22Rv1 (cell line): ENCODE results near the gene CARD16.
"Not testable (repeated sequence)": the region's sequence is repeated elsewhere in the genome, so short reads cannot be mapped to it uniquely, and the experiment has no call there.

Source experiments
- H3K27ac ChIP-seq: fragments of 450-650 bp; 2 replicates; pipeline ENCODE4 v1.5.1; 2017
- ZFX ChIP-seq: fragments of 450-650 bp; IDR thresholded peaks from 2 replicates; pipeline ENCODE4 v1.6.1; 2017; ENCODE audit warnings: antibody characterized with exemption, borderline replicate concordance
- TF ChIP-seq, protein P1 (sequence below): fragments of 450-650 bp; IDR thresholded peaks from 2 replicates; pipeline ENCODE4 v1.5.1; 2017; ENCODE audit warnings: mild to moderate bottlenecking

Gene CARD16

DNA sequence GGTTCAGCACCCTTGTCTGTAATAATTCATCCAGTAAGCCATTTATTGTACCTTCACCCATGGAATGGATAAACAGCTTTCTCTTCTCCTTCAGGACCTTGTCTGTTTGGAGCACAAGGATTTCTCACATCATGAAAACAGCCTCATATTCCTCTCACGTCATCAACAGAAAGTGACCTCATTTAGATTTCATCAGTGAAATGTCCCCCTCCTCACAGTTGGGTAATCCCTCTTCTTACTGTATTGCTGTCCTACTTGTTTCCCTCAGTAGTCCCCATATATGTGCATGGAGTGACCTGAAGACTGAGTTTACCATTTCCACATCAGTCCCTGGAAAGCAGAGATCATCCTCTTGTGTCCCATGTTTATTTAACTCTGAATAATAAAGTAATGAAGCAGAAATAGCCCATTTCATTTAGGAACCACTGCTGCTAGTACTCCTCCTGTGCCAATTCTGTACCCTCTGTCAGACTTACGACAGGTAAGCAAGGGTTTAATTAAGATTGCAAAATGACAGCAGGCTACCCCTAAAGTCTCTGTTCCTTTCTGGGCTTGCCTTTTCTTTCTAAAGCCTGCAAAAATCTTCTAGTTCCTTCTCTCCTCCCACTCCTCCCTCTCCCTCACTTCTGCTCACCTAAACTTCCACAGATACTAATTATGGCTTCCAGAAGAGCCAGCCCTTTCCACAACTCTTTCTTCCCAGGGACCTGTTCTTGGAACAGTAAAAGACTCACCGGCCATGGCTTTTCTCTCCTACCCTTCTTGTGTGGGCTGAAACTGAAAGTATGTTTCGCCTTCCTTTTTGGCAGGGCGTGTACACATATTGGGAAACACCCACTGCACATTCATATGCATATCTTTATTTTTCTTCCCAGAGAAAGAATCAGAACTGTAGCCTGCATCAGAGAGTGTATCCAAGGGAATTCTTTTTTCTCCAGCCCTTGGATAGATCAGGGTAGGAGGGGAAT, at the start of gene CARD16:
Gene CARD16 (minus strand): TSS at position 779 of the 968 bp plus-strand sequence. CDS start 38 bp downstream, at position 741.
- not testable (repeated sequence) for H3K27ac ChIP-seq

DNA sequence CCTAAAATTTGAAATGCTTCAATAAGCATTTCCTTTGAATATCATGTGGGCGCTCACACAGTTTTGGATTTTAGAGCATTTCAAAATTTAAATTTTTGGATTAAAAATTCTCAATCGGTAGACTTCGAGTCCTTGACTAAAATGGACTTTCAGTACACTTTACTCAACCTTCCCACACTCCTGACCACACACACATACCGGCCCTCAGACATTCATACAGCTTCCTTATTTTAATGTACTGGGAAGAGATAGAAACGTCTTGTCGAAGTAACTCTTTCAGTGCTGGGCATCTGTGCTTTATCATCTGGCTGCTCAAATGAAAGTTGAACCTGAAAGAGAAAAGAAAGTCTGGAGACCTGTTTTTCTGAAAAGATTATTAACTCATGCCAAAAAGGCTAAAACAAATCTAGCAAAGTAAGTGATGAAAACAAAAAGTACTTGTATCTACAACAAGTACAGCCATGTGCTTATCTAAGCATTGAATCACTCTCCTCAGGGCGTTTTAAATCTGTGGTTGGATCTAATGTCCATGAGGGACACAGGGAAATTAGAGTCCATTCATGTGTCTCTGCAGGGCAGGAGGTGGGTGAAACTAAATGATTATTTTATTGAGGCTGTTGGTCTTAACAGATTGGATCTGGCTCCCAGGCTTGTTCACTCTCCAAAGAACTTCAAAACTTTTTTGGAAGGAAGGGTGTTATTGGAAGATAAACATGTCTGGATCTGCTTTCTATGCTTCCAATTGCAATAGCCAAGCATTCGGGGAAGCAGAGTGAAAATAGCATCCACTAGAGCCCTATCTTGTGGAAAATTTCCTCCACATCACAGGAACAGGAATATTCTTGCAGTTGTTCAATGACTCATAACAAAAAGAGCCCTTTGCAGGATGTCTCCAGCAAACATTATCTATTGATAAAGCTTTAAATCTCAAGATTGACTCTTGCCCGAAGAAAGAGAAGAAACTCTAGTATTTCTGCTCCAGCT, 47.4 kb upstream of the CARD16 start:
- H3K27ac ChIP-seq, result no peak overlapping the region
- TF ChIP-seq, protein P1, sequence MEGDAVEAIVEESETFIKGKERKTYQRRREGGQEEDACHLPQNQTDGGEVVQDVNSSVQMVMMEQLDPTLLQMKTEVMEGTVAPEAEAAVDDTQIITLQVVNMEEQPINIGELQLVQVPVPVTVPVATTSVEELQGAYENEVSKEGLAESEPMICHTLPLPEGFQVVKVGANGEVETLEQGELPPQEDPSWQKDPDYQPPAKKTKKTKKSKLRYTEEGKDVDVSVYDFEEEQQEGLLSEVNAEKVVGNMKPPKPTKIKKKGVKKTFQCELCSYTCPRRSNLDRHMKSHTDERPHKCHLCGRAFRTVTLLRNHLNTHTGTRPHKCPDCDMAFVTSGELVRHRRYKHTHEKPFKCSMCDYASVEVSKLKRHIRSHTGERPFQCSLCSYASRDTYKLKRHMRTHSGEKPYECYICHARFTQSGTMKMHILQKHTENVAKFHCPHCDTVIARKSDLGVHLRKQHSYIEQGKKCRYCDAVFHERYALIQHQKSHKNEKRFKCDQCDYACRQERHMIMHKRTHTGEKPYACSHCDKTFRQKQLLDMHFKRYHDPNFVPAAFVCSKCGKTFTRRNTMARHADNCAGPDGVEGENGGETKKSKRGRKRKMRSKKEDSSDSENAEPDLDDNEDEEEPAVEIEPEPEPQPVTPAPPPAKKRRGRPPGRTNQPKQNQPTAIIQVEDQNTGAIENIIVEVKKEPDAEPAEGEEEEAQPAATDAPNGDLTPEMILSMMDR, result no peak
- no peak for TF ChIP-seq ZFX

DNA sequence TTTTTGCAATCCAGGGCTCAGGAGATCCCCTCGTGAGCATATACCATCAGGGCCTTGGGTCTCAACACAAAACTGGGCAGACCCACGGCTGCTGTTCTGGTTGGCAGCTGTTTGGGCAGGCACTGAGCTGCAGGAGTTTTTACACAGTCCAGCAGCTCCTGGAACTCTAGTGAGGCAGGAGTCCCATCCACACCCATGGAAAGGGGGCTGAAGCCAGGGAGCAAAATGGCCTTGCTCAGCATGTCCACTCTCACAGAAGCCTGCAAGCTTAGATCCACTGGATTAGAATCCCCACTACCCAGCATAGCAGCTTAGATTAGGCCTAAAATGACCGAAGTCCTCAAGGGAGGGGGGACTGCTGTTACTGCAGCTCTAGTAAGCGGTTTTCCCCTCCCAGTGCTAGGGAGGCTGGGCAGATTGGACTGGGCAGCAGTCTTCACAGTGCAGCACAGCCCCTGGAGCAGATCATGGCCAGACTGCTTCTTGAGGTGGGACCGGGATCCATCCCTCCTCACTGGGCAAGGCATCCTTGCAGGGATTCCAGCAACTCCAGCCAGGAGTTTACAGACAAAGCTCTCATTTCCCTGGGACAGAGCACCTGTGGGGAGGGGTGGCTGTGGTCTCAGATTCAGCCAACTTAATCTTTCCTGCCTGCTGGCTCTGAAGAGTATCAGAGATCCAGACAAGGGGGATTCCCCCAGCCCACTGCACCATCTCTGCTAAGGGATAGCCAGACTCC, 36.4 kb upstream of the CARD16 start:
- TF ChIP-seq, protein P1, result no peak
- no peak for TF ChIP-seq ZFX
- no peak overlapping the region for H3K27ac ChIP-seq

DNA sequence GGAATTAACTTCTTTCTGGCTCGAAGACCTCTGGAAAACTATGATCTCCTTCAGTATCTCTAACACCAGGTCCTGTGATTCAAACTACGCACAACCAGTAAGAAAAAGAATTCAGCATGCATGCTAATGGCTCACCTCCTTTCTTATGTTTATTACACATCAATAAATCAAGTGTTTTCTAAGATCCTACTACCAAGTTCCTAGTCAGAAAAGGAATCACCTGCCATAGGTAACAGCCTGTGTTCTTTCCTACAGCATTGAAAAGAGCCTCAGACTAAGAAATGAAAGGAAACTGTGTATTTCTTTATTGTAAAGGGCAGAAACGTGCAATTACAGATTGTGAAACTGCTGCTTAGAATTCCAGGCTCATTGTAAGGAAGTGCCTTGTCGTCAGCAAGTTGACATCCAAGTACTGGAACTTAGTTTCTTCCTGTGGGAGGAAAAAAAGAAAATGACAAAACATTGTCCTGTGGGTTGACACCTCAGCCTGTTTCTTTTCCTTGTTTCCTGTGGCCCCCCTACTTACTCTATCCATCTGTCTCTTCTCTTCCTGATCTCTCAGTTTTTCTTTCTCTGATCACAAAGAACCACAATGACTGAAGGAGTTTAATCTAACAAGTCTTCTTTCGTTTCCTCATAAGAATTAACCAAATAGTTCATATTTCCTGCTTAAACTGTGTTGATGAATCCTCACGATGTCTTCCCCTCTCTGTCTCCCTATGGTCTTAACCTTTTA, 35.2 kb upstream of the CARD16 start:
- H3K27ac ChIP-seq, result not testable (repeated sequence)

DNA sequence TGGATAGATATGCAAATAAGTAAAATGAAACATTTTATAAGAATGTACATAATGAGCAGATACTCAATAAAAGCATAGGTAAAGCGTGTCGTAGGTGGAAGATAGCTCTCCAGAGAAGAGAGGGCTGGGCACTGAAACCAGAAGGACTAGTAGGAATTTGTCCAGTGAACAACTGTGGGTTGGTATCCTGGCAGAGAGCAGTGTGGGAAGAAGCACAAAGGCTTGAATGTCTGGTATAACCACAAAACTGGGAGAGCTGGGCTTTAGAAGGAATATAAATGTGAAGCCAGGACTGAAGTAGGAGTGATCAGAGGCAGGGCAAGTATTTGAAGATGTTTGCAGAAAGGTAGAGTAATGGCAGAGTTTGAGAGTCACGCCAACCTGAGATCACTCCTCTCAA, 33.1 kb upstream of the CARD16 start:
- TF ChIP-seq, protein P1, result no peak

DNA sequence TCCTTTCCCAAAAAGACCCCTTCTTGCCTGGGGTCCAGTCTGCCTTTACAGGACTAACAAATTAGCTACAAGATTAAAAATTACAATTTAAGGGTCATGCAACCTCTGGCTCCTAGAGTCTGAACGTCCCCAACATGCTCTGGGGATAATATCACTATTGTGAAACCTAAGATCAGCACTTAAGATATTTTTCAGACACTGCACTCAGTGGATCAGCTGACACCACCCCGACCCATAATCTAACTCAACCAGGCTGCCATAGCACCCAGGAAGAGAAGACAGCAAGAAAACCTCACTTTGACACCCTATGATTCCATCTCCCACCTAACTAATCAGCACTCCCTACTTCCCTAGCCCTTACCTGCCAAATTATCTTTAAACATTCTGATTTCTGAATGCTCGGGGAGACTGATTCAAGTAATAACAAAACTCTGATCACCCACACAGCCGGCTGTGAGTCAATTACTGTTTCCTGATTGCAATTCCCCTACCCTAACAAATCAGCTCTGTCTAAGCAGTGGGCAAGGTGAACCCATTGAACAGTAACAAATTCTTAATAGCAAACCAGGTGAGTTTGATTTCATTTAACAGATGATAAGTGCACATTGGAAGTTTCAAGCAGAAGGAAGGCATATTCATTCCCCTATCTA, 32.1 kb upstream of the CARD16 start:
- not testable (repeated sequence) for H3K27ac ChIP-seq

More for the DNA sequence above, 33.1 kb upstream of the CARD16 start:
- H3K27ac ChIP-seq, result no peak overlapping the region

DNA sequence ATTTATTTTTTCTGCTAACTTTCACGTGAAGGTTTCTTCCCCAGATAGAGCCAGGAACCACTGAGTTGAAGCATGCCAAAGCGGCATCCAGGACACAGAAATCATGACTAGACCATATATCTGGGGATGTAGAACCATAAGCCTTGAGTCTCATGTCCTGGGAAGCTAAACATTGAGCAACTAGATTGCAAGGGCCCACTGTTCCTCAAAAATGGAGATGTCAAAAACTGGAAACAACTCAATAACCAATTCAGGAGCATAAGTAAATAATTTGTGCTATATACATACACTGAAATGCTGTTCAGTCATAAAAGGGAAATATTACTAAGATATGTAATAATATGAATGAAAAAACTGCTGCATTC, 29.0 kb upstream of the CARD16 start:
- no peak for TF ChIP-seq ZFX
- TF ChIP-seq, protein P1, result no peak
- no peak overlapping the region for H3K27ac ChIP-seq
